ENCODE results near the gene ELP4.

The ELP4 gene

DNA sequence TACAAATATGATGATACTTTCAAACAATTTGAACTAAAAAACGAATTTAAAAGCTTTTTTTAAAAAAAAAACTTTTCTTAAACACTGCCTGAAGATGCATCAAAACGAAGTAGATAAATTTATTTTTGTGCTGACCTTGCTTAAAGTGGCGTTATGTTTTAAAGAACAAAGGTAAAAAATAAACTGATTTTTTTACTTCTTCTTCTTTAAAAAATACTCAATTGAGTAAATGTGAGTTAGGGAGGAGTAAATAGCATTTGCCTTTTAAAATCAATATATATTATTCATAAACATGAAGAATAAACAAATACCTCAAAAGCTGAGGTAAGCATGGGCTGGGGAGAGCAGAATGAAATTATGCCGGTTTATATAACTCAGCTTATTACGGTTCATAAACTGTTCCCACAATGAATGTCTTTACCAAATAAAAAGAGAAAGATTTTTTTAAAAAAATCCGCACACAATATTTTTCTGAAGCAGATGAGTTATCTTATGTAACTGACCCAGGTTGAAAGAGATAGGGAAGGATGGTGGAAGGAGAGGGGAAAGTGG is 292.5 kb downstream of the ELP4 start:
- H3K27me3 ChIP-seq (ENCODE audit: control insufficient read depth, insufficient read depth, low read length, poor library complexity, severe bottlenecking) = peaks cover 99% of the 10 kb centered on the region
- 41% methylated on average over 4 of the region's 6 CpGs; no CpG with 5 or more reads in 1 of the 2 experiments for WGBS, 2 experiments
- no peak overlapping the region for H3K27ac ChIP-seq (ENCODE audit: insufficient read depth, low read depth, low read length, poor library complexity, severe bottlenecking)
- H3K4me1 ChIP-seq (ENCODE audit: control insufficient read depth, insufficient read depth, low read length) = peaks cover 37% of the 10 kb centered on the region
- no peak overlapping the region for H3K4me3 ChIP-seq (ENCODE audit: insufficient read depth, low read depth, low read length)
- H3K9me3 ChIP-seq (ENCODE audit: control insufficient read depth, low read length) = no peaks in the 10 kb centered on the region
- H3K36me3 ChIP-seq (ENCODE audit: control insufficient read depth, insufficient read depth, low read length) = peaks cover 5% of the 10 kb centered on the region

DNA sequence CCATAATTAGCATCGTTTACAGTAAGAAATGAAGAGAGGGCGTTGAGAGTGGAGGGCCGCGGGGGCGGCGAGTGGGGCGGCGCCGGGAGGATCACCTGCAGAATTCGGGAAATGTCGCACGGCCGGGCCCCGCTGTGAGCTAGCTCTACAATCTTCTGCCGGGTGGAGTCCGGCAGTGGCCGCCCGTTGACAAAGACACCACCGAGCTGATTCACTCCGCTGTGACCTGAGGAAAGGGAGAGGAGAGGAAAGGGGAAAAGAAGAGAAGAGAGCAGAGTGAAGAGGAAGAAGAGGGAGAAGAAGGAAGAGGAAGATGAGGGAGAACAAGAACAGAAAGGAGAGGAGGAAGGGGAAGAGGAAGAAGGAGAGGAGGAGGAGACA is 293.0 kb downstream of the ELP4 start:
- no peaks in the 10 kb centered on the region for H3K9me3 ChIP-seq (ENCODE audit: control insufficient read depth, low read length)
- H3K27ac ChIP-seq (ENCODE audit: insufficient read depth, low read depth, low read length, poor library complexity, severe bottlenecking) = no peak overlapping the region
- WGBS, 2 experiments = 2 to 3% methylated on average over 20 of the region's 20 CpGs
- peak overlapping the region; percentile 20 for H3K4me3 ChIP-seq (ENCODE audit: insufficient read depth, low read depth, low read length)
- H3K27me3 ChIP-seq (ENCODE audit: control insufficient read depth, insufficient read depth, low read length, poor library complexity, severe bottlenecking) = peaks cover 99% of the 10 kb centered on the region
- H3K4me1 ChIP-seq (ENCODE audit: control insufficient read depth, insufficient read depth, low read length) = peaks cover 31% of the 10 kb centered on the region
- H3K36me3 ChIP-seq (ENCODE audit: control insufficient read depth, insufficient read depth, low read length) = peaks cover 5% of the 10 kb centered on the region

DNA sequence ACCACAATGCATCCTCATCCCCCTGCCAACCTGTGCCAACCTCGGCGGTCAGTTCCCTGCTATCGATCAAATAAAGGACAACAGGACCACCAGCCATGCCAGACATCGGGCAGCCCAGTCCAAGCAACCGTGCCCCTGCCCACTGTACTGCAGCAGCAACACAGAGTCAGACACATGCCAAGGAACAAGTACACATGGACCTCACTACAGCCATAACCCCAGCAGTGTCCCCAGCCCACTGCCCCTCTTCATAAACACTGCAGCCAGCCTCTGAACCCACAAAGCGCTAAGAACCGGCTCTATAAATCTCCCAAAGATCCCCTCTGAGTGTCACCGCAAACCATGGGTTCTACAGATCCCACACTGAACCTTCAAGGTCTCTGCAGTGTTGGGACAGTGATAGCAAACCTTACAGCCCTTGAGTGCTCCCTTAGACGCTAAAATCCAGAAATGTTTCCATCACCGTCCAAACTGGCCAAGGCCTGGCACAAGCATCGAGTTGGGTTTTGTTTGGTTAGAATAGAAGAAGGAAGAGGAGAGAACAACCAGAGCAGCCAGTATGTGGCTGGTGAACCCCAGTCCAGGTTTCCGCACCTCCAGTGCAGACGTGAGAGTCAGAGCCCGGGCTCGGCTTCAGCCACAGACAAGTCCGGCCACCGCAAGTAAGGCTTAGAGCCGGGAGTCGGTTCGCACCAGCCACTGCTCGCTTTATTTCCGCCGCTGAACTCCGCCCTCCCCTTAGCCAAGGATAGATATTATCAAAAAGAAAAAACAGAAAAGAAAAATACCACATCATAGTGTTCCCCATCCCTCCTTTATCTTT is 293.6 kb downstream of the ELP4 start:
- Histone ChIP-seq H3K9me3 (ENCODE audit: control insufficient read depth, low read length) (no peaks in the 10 kb centered on the region), H3K27me3 (ENCODE audit: control insufficient read depth, insufficient read depth, low read length, poor library complexity, severe bottlenecking) (peaks cover 99% of the 10 kb centered on the region), H3K4me1 (ENCODE audit: control insufficient read depth, insufficient read depth, low read length) (peaks cover 32% of the 10 kb centered on the region), H3K4me3 (ENCODE audit: insufficient read depth, low read depth, low read length) (peak overlapping the region; percentile 20), H3K36me3 (ENCODE audit: control insufficient read depth, insufficient read depth, low read length) (peaks cover 5% of the 10 kb centered on the region), H3K27ac (ENCODE audit: insufficient read depth, low read depth, low read length, poor library complexity, severe bottlenecking) (no peak overlapping the region)
- 5 to 7% methylated on average over 24 of the region's 24 CpGs for WGBS, 2 experiments

DNA sequence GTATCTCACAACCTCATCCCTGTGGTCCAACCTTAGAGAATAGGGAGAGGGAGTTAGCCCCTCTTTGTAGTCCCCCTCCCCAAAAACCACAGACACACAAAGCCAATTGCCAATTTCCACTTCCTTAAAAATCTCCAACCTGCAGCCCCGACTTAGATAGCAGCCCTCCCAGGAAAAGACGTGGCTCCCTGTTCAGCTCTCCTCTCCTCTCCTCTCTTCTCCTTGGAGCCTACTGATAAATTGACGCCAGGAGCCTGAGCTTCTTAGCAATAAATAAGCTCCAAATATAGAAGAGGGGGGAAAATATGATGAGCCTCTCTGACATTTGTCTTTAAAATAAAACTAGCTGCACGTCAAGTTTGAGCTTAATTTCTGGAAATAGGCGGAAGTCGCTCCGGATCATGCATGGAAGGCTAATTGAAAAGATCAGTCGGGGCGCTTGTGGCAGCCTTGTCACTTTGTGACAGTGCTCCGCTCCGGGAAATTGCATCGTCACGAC is 294.3 kb downstream of the ELP4 start:
- peaks cover 100% of the 10 kb centered on the region for H3K27me3 ChIP-seq (ENCODE audit: control insufficient read depth, insufficient read depth, low read length, poor library complexity, severe bottlenecking)
- WGBS, 2 experiments = 2% methylated on average over 12 to 13 of the region's 13 CpGs
- H3K9me3 ChIP-seq (ENCODE audit: control insufficient read depth, low read length) = no peaks in the 10 kb centered on the region
- H3K4me1 ChIP-seq (ENCODE audit: control insufficient read depth, insufficient read depth, low read length) = peaks cover 37% of the 10 kb centered on the region
- H3K4me3 ChIP-seq (ENCODE audit: insufficient read depth, low read depth, low read length) = peak overlapping the region; percentile 67
- H3K36me3 ChIP-seq (ENCODE audit: control insufficient read depth, insufficient read depth, low read length) = peaks cover 5% of the 10 kb centered on the region
- no peak overlapping the region for H3K27ac ChIP-seq (ENCODE audit: insufficient read depth, low read depth, low read length, poor library complexity, severe bottlenecking)

DNA sequence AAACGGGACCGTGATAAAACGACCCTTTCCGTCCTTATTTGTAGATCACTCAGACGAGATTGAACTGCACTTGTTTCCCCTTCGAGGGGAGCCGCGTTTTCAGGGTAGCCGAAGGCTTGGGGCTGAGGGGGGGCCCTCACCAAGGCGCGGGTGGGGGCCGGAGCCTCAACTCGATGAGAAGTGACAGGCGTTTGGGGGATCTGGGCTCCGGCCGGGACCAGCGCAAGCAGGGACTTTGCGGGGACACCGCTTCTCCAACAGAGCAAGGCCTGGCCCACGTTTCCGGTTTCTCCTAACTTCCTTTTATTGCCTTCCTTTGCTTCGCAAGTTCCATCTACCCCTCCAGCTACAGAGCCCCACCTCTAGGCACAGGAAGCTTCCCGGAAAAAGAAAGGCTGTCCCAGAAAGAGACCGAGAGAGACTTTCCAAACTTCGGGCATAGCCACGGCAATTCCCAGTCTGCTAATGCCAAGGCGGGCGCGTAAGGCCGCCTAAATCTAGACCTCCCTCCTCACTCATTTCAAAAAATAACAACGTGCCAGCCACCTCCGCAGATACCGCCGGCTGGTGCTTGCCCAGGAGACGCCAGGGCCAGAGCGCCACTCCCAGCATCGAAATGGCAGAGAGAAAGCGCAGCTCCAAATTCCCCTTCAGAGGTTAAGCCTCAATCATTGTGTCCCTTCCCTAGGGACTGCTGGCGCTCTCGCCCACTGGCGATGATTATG is 294.9 kb downstream of the ELP4 start:
- peak overlapping the region; percentile 67 for H3K4me3 ChIP-seq (ENCODE audit: insufficient read depth, low read depth, low read length)
- no peak overlapping the region for H3K27ac ChIP-seq (ENCODE audit: insufficient read depth, low read depth, low read length, poor library complexity, severe bottlenecking)
- 2% methylated on average over 41 of the region's 41 CpGs for WGBS, 2 experiments
- no peaks in the 10 kb centered on the region for H3K9me3 ChIP-seq (ENCODE audit: control insufficient read depth, low read length)
- peaks cover 40% of the 10 kb centered on the region for H3K4me1 ChIP-seq (ENCODE audit: control insufficient read depth, insufficient read depth, low read length)
- H3K36me3 ChIP-seq (ENCODE audit: control insufficient read depth, insufficient read depth, low read length) = peaks cover 5% of the 10 kb centered on the region
- H3K27me3 ChIP-seq (ENCODE audit: control insufficient read depth, insufficient read depth, low read length, poor library complexity, severe bottlenecking) = peaks cover 100% of the 10 kb centered on the region

DNA sequence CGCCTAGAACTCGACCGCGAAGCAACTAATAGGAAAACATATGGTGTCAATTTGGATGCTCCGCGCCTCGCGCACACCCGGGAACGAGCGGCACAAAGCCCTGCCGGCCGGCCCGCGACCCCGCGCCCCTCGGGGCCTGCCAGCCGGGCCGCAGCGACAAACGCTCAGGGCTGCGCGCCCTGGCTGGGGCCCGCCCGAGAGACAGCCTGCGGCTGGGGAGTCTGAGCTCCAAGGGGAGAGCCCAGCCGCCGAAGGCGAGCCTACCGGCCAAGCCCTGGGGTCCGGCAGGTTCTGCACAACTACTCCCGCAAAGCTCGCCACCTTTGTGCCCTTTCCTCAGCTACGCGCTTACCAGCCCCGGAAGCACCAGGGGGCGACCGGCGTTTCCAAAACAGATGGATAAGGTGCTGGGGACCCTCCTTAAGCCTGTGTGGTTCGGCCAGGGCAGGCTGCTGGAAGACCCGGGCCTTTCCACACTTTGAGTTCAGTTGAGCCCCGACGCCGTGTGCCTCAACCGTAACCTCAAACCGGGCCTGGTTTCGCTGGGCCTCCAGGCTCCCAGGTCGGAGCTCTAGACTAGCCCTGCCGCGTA is 295.6 kb downstream of the ELP4 start:
- 1 to 2% methylated on average over 51 of the region's 51 CpGs for WGBS, 2 experiments
- Histone ChIP-seq H3K4me1 (ENCODE audit: control insufficient read depth, insufficient read depth, low read length) (peaks cover 37% of the 10 kb centered on the region), H3K27me3 (ENCODE audit: control insufficient read depth, insufficient read depth, low read length, poor library complexity, severe bottlenecking) (peaks cover 100% of the 10 kb centered on the region), H3K4me3 (ENCODE audit: insufficient read depth, low read depth, low read length) (peak overlapping the region; percentile 67), H3K9me3 (ENCODE audit: control insufficient read depth, low read length) (no peaks in the 10 kb centered on the region), H3K36me3 (ENCODE audit: control insufficient read depth, insufficient read depth, low read length) (peaks cover 5% of the 10 kb centered on the region), H3K27ac (ENCODE audit: insufficient read depth, low read depth, low read length, poor library complexity, severe bottlenecking) (no peak overlapping the region)

DNA sequence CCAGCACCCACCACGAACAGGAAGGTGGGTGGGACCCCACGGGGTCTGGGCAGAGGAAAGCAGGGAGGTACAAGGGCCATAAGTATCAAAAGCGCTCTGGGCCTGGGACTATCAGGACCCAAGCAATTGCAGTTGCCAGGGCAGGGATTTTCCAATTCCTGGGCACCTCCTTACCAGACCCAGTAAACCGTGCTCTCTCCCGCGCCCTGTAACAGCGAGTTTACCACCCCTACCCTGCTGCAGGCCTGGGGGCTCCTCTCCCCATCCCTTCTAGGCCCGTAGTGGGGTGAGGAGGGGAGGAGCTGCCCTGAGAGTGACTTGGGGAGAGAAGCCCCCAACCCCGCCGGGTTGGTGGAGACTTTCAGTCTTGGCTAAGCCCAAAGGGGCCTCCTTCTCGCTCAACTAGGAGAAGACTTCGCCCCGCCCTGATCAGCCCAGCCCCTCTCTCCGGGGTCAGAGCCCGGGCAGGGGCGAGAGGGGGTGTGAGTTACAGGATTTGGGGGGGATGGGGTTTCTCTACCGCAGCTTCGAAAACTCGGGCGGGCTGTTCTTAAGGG is 296.1 kb downstream of the ELP4 start:
- H3K4me1 ChIP-seq (ENCODE audit: control insufficient read depth, insufficient read depth, low read length) = peaks cover 36% of the 10 kb centered on the region
- 2 to 3% methylated on average over 20 of the region's 20 CpGs for WGBS, 2 experiments

DNA sequence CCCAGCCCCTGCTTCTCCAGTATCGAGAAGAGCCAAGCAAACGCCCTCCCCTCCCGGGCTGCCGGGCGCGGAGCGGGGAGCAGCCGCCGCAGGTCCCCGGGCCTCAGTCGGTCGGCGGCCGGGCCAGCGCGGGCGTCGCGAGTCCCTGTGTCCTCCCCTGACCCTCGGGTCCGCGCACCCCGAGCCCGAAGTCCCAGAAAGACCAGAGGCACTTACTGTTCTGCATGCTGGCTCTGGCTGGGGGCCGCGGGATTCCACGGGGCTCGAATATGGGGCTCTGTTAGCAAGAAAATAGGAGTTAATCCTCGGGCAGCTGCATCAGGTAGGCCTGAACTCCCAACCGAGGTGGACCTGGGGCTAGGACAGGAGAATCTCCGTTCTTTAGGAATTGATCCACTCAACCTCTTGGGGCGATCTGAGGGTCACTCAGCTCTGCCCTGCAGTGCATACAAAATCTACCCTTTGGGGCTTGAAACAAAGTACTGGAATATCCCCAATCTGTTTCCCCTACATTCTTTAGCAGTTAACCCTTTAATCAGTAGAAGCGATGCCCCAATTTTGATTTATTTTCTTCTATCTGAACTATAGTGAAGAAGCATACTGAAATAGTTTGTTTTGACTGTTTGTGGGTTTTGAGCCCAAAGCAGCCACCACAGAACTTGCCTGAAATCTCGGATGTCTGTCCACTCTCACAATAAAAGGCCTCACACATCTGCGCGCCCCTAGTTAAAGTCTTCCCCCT is 296.8 kb downstream of the ELP4 start:
- 5% methylated on average over 36 of the region's 36 CpGs for WGBS, 2 experiments
- Histone ChIP-seq H3K27ac (ENCODE audit: insufficient read depth, low read depth, low read length, poor library complexity, severe bottlenecking) (no peak overlapping the region), H3K4me3 (ENCODE audit: insufficient read depth, low read depth, low read length) (peak overlapping the region; percentile 67), H3K27me3 (ENCODE audit: control insufficient read depth, insufficient read depth, low read length, poor library complexity, severe bottlenecking) (peaks cover 100% of the 10 kb centered on the region), H3K9me3 (ENCODE audit: control insufficient read depth, low read length) (no peaks in the 10 kb centered on the region), H3K36me3 (ENCODE audit: control insufficient read depth, insufficient read depth, low read length) (no peaks in the 10 kb centered on the region), H3K4me1 (ENCODE audit: control insufficient read depth, insufficient read depth, low read length) (peaks cover 36% of the 10 kb centered on the region)

More for the DNA sequence above, 296.1 kb downstream of the ELP4 start:
- peaks cover 100% of the 10 kb centered on the region for H3K27me3 ChIP-seq (ENCODE audit: control insufficient read depth, insufficient read depth, low read length, poor library complexity, severe bottlenecking)
- peak overlapping the region; percentile 67 for H3K4me3 ChIP-seq (ENCODE audit: insufficient read depth, low read depth, low read length)
- H3K27ac ChIP-seq (ENCODE audit: insufficient read depth, low read depth, low read length, poor library complexity, severe bottlenecking) = no peak overlapping the region
- H3K9me3 ChIP-seq (ENCODE audit: control insufficient read depth, low read length) = no peaks in the 10 kb centered on the region
- peaks cover 4% of the 10 kb centered on the region for H3K36me3 ChIP-seq (ENCODE audit: control insufficient read depth, insufficient read depth, low read length)
